GM20431 (cell line): Measurements from ENCODE around the gene FGD4.
"Not testable (repeated sequence)": the region's sequence is repeated elsewhere in the genome, so short reads cannot be mapped to it uniquely, and the experiment has no call there.

Experiments
- in situ Hi-C: fragments of 300-500 bp; cut with MseI, MboI; formaldehyde crosslinking; loops from one replicate; pipeline ENCODE4 v1.15.0; 2020; ENCODE audit warnings: low sequenced_read_pairs; ENCODE audit not compliant: unreplicated experiment

Gene FGD4

GRCh38 chr12:32545413-32545980 is 146.1 kb downstream of the FGD4 start:
- in situ Hi-C loops = no loop called here

- in situ Hi-C loops = no loop called here
Observed at GRCh38 chr12:32546272-32546671, 146.9 kb downstream of the FGD4 start.

- in situ Hi-C loops = no loop called here
Observed at GRCh38 chr12:32548691-32549281, 149.4 kb downstream of the FGD4 start.

- in situ Hi-C loops = no loop called here
Observed at GRCh38 chr12:32549675-32550079, 150.3 kb downstream of the FGD4 start.

- in situ Hi-C loops = no loop called here
Observed at GRCh38 chr12:32551058-32551457, 151.7 kb downstream of the FGD4 start.

GRCh38 chr12:32558903-32559302 is 159.5 kb downstream of the FGD4 start:
- in situ Hi-C loops = no loop called here

- in situ Hi-C loops = no loop called here
Observed at GRCh38 chr12:32559434-32559833, 160.1 kb downstream of the FGD4 start.

GRCh38 chr12:32560520-32560919 is 161.2 kb downstream of the FGD4 start:
- in situ Hi-C loops = no loop called here

- in situ Hi-C loops = no loop called here
Observed at GRCh38 chr12:32561931-32562341, 162.6 kb downstream of the FGD4 start.

- in situ Hi-C loops = not testable (repeated sequence)
Observed at GRCh38 chr12:32562413-32562812, 163.1 kb downstream of the FGD4 start.

- in situ Hi-C loops = no loop called here
Observed at GRCh38 chr12:32566663-32567295, 167.4 kb downstream of the FGD4 start.

GRCh38 chr12:32567296-32567674 is 167.9 kb downstream of the FGD4 start:
- in situ Hi-C loops = no loop called here

GRCh38 chr12:32568228-32568627 is 168.9 kb downstream of the FGD4 start:
- in situ Hi-C loops = no loop called here

- in situ Hi-C loops = no loop called here
Observed at GRCh38 chr12:32569259-32569658, 169.9 kb downstream of the FGD4 start.

- in situ Hi-C loops = no loop called here
Observed at GRCh38 chr12:32574585-32574984, 175.2 kb downstream of the FGD4 start.

- in situ Hi-C loops = no loop called here
Observed at GRCh38 chr12:32577328-32577727, 178.0 kb downstream of the FGD4 start.

- in situ Hi-C loops = no loop called here
Observed at GRCh38 chr12:32583534-32583933, 184.2 kb downstream of the FGD4 start.

GRCh38 chr12:32585680-32586079 is 186.3 kb downstream of the FGD4 start:
- in situ Hi-C loops = no loop called here

- in situ Hi-C loops = no loop called here
Observed at GRCh38 chr12:32586390-32586789, 187.0 kb downstream of the FGD4 start.

GRCh38 chr12:32587581-32588495 is 188.5 kb downstream of the FGD4 start:
- in situ Hi-C loops = no loop called here

GRCh38 chr12:32588604-32589003 is 189.2 kb downstream of the FGD4 start:
- in situ Hi-C loops = no loop called here
